ENCODE results near the gene AP1S1.

The AP1S1 gene

GRCh38 chr7:101180130-101180755 lies 26.0 kb downstream of the AP1S1 start, which contains the start of gene NAT16:
Gene NAT16 (minus strand): TSS chr7:101180293. CDS start chr7:101174807, 5,486 bp downstream.
- DNase-seq (ENCODE audit: extremely low spot score), result no peak
- CTCF ChIA-PET, result no interaction called here
- POLR2A ChIA-PET, result no interaction called here
- TF ChIP-seq SUZ12 (IDR thresholded peaks at IDR 0.05) (no peak), FOXM1 (IDR thresholded peaks at IDR 0.05; ENCODE audit: borderline replicate concordance) (no peak), CTBP1 (IDR thresholded peaks at IDR 0.05; ENCODE audit: borderline replicate concordance) (no peak), BHLHE40 (IDR thresholded peaks at IDR 0.05; ENCODE audit: borderline replicate concordance) (no peak), FOXK2 (IDR thresholded peaks at IDR 0.05) (no peak), LEF1 (IDR thresholded peaks at IDR 0.05; ENCODE audit: borderline replicate concordance) (no peak), ZNF384 (IDR thresholded peaks at IDR 0.05) (no peak), NFRKB (IDR thresholded peaks at IDR 0.05) (no peak), ELF4 (IDR thresholded peaks at IDR 0.05) (no peak), PKNOX1 (IDR thresholded peaks at IDR 0.05) (no peak), L3MBTL2 (conservative IDR thresholded peaks at IDR 0.05) (no peak), HDGF (IDR thresholded peaks at IDR 0.05; ENCODE audit: borderline replicate concordance) (no peak), ARNT (IDR thresholded peaks at IDR 0.05) (no peak), SP1 (IDR thresholded peaks at IDR 0.05) (no peak), FOXA1 (IDR thresholded peaks at IDR 0.05) (no peak), TARDBP (IDR thresholded peaks at IDR 0.05) (no peak)

- ChIA-PET CTCF (interaction anchor here (0.7 to 0.8 kb wide), 2 partner anchors 9 to 43 kb away, joined by 3 to 4 read pairs; no protein-coding TSS in a partner anchor), POLR2A (interaction anchor here (0.7 to 1.0 kb wide), 2 partner anchors 12 to 33 kb away, joined by 3 read pairs; partner anchors contain the start of gene ZNHIT1)
- DNase-seq (ENCODE audit: extremely low spot score), result no peak
- TF ChIP-seq TARDBP (IDR thresholded peaks at IDR 0.05), result no peak
- no peak for TF ChIP-seq FOXK2 (IDR thresholded peaks at IDR 0.05)
- no peak for TF ChIP-seq ZNF384 (IDR thresholded peaks at IDR 0.05)
- TF ChIP-seq SUZ12 (IDR thresholded peaks at IDR 0.05), result no peak
- no peak for TF ChIP-seq ELF4 (IDR thresholded peaks at IDR 0.05)
- TF ChIP-seq PKNOX1 (IDR thresholded peaks at IDR 0.05), result no peak
- TF ChIP-seq FOXA1 (IDR thresholded peaks at IDR 0.05), result no peak
- TF ChIP-seq HDGF (IDR thresholded peaks at IDR 0.05; ENCODE audit: borderline replicate concordance), result no peak
- TF ChIP-seq L3MBTL2 (conservative IDR thresholded peaks at IDR 0.05), result no peak
- no peak for TF ChIP-seq BHLHE40 (IDR thresholded peaks at IDR 0.05; ENCODE audit: borderline replicate concordance)
- no peak for TF ChIP-seq LEF1 (IDR thresholded peaks at IDR 0.05; ENCODE audit: borderline replicate concordance)
- no peak for TF ChIP-seq NFRKB (IDR thresholded peaks at IDR 0.05)
- TF ChIP-seq ARNT (IDR thresholded peaks at IDR 0.05), result no peak
- TF ChIP-seq CTBP1 (IDR thresholded peaks at IDR 0.05; ENCODE audit: borderline replicate concordance), result no peak
- no peak for TF ChIP-seq SP1 (IDR thresholded peaks at IDR 0.05)
- no peak for TF ChIP-seq FOXM1 (IDR thresholded peaks at IDR 0.05; ENCODE audit: borderline replicate concordance)
Observed at GRCh38 chr7:101185258-101185839, 31.1 kb downstream of the AP1S1 start.

GRCh38 chr7:101186194-101186593 lies 31.9 kb downstream of the AP1S1 start:
- DNase-seq (ENCODE audit: extremely low spot score), result no peak
- TF ChIP-seq ZNF384 (IDR thresholded peaks at IDR 0.05) (no peak), TARDBP (IDR thresholded peaks at IDR 0.05) (no peak), PKNOX1 (IDR thresholded peaks at IDR 0.05) (no peak)
- POLR2A ChIA-PET, result interaction anchor here (1.0 kb wide), 1 partner anchor 32 kb away, joined by 3 read pairs; the partner anchor contains the start of gene ZNHIT1
- CTCF ChIA-PET, result no interaction called here

- ChIA-PET POLR2A (no interaction called here), CTCF (interaction anchor here (1.1 kb wide), 1 partner anchor 43 kb away, joined by 7 read pairs; no protein-coding TSS in a partner anchor)
- no peak for TF ChIP-seq ZNF384 (IDR thresholded peaks at IDR 0.05)
- no peak for TF ChIP-seq FOXA1 (IDR thresholded peaks at IDR 0.05)
- no peak for TF ChIP-seq ARNT (IDR thresholded peaks at IDR 0.05)
- TF ChIP-seq FOXM1 (IDR thresholded peaks at IDR 0.05; ENCODE audit: borderline replicate concordance), result no peak
- no peak for TF ChIP-seq ELF4 (IDR thresholded peaks at IDR 0.05)
- no peak for TF ChIP-seq NFRKB (IDR thresholded peaks at IDR 0.05)
- no peak for TF ChIP-seq SP1 (IDR thresholded peaks at IDR 0.05)
- no peak for TF ChIP-seq FOXK2 (IDR thresholded peaks at IDR 0.05)
- TF ChIP-seq CTBP1 (IDR thresholded peaks at IDR 0.05; ENCODE audit: borderline replicate concordance), result no peak
- TF ChIP-seq TARDBP (IDR thresholded peaks at IDR 0.05), result no peak
- no peak for TF ChIP-seq SUZ12 (IDR thresholded peaks at IDR 0.05)
- no peak for TF ChIP-seq PKNOX1 (IDR thresholded peaks at IDR 0.05)
- TF ChIP-seq BHLHE40 (IDR thresholded peaks at IDR 0.05; ENCODE audit: borderline replicate concordance), result no peak
- DNase-seq (ENCODE audit: extremely low spot score), result no peak
Observed at GRCh38 chr7:101186844-101187428, 32.7 kb downstream of the AP1S1 start.

- TF ChIP-seq ELF4 (IDR thresholded peaks at IDR 0.05), result no peak
- no peak for TF ChIP-seq NFRKB (IDR thresholded peaks at IDR 0.05)
- TF ChIP-seq BHLHE40 (IDR thresholded peaks at IDR 0.05; ENCODE audit: borderline replicate concordance), result no peak
- TF ChIP-seq ARNT (IDR thresholded peaks at IDR 0.05), result no peak
- TF ChIP-seq SUZ12 (IDR thresholded peaks at IDR 0.05), result no peak
- TF ChIP-seq LEF1 (IDR thresholded peaks at IDR 0.05; ENCODE audit: borderline replicate concordance), result no peak
- TF ChIP-seq ZNF384 (IDR thresholded peaks at IDR 0.05), result no peak
- no peak for TF ChIP-seq FOXK2 (IDR thresholded peaks at IDR 0.05)
- no peak for TF ChIP-seq FOXM1 (IDR thresholded peaks at IDR 0.05; ENCODE audit: borderline replicate concordance)
- no peak for TF ChIP-seq SP1 (IDR thresholded peaks at IDR 0.05)
- TF ChIP-seq CTBP1 (IDR thresholded peaks at IDR 0.05; ENCODE audit: borderline replicate concordance), result no peak
- no peak for TF ChIP-seq HDGF (IDR thresholded peaks at IDR 0.05; ENCODE audit: borderline replicate concordance)
- TF ChIP-seq TARDBP (IDR thresholded peaks at IDR 0.05), result no peak
- TF ChIP-seq L3MBTL2 (conservative IDR thresholded peaks at IDR 0.05), result no peak
- TF ChIP-seq PKNOX1 (IDR thresholded peaks at IDR 0.05), result no peak
- POLR2A ChIA-PET, result no interaction called here
- DNase-seq (ENCODE audit: extremely low spot score), result no peak
- CTCF ChIA-PET, result no interaction called here
Observed at GRCh38 chr7:101189109-101189508, 34.8 kb downstream of the AP1S1 start.
